PFSK-1 (cell line): ENCODE results near the gene ANKRD36.

Source experiments
- FOXP2 ChIP-seq: optimal IDR thresholded peaks from 2 replicates; pipeline ENCODE3; 2011; ENCODE audit warnings: borderline replicate concordance, control low read depth, inconsistent platforms; ENCODE audit not compliant: insufficient read depth; ENCODE audit errors: extremely low read length, extremely low read depth
- POLR2AphosphoS5 ChIP-seq: IDR thresholded peaks from 2 replicates; pipeline ENCODE4 v1.6.1; 2012; ENCODE audit warnings: low read depth, mild to moderate bottlenecking, control low read depth, low read length, moderate library complexity
- REST ChIP-seq, 2 experiments: IDR thresholded peaks; 2 replicates each; pipeline versions ENCODE4 v1.6.1 to v1.8.0; 2011 to 2012; ENCODE audit warnings: low read depth in 2 of 2, low read length in 2 of 2, control low read depth in 1 of 2, inconsistent platforms in 1 of 2, mild to moderate bottlenecking in 1 of 2, moderate library complexity in 1 of 2; ENCODE audit not compliant: insufficient read depth in 1 of 2
- SIN3A ChIP-seq: IDR thresholded peaks from 2 replicates; pipeline ENCODE4 v1.6.1; 2012; ENCODE audit warnings: mild to moderate bottlenecking, low read length, moderate library complexity, borderline replicate concordance; ENCODE audit not compliant: insufficient read depth
- TAF1 ChIP-seq: IDR thresholded peaks from 2 replicates; pipeline ENCODE4 v1.6.1; 2012; ENCODE audit warnings: low read length, control low read depth, borderline replicate concordance; ENCODE audit not compliant: insufficient read depth

GRCh38 chr2:97210325-97210724 lies 97.4 kb downstream of the ANKRD36 start:
- TF ChIP-seq POLR2AphosphoS5 = no peak
- no peak for TF ChIP-seq SIN3A
- TF ChIP-seq REST (IDR thresholded peaks at IDR 0.05; ENCODE audit: insufficient read depth in 1 of 2, low read depth in 2 of 2, low read length in 2 of 2) = no peak
- TF ChIP-seq FOXP2 = no peak
- TF ChIP-seq TAF1 = no peak
